HFFc6 (cell line): ENCODE measurements around the gene SORCS2. TPM values are rescaled to one million over a fixed set of nuclear protein-coding genes. Genes with fewer than 3 reads are reported as not detected.
"Not testable (repeated sequence)": the region's sequence is repeated elsewhere in the genome, so short reads cannot be mapped to it uniquely, and the experiment has no call there.

ENCODE experiments used
- DNase-seq: peaks from one replicate; pipeline ENCODE4 v3.0.0-alpha.2; 2018
- H3K27ac Mint-ChIP-seq: 2 replicates; pipeline ENCODE4 v1.8.0; 2020; ENCODE audit warnings: mild to moderate bottlenecking, mixed read lengths
- H3K27me3 Mint-ChIP-seq: 2 replicates; pipeline ENCODE4 v1.8.0; 2021; ENCODE audit warnings: mild to moderate bottlenecking, moderate library complexity, mixed read lengths; ENCODE audit not compliant: insufficient read depth
- H3K36me3 Mint-ChIP-seq: 2 replicates; pipeline ENCODE4 v1.8.0; 2021; ENCODE audit warnings: low read depth, mixed read lengths
- H3K4me1 Mint-ChIP-seq: 2 replicates; pipeline ENCODE4 v1.8.0; 2020; ENCODE audit warnings: low read depth, mixed read lengths
- H3K4me3 Mint-ChIP-seq: 2 replicates; pipeline ENCODE4 v1.8.0; 2020; ENCODE audit warnings: mild to moderate bottlenecking, moderate library complexity, mixed read lengths
- H3K9me3 Mint-ChIP-seq: 2 replicates; pipeline ENCODE4 v1.8.0; 2020; ENCODE audit warnings: mild to moderate bottlenecking, mixed read lengths
- total RNA-seq, 6 experiments: library from RNA; stranded (reverse); fragmentation: NEBNext Ultra II Directional; extraction: Animal tissue kit (Norgen Biotek cat#: 25700); gene quantifications; 2 replicates in 1 of 6; 3 replicates in 5 of 6; pipeline ENCODE4 v1.2.3, GENCODE V29; 2021
- TF ChIP-seq, protein P1 (sequence below): fragments of 200-600 bp; sonication (generic); IDR thresholded peaks from 2 replicates; pipeline ENCODE4 v1.5.0; 2021; ENCODE audit warnings: antibody characterized with exemption, mild to moderate bottlenecking

The SORCS2 gene
- total RNA-seq, 6 experiments from 2014 or later = 0.05 to 0.15 (median 0.12) TPM; not detected in 3

- Mint-ChIP-seq H3K4me1 (no peaks in the 10 kb centered on the region), H3K27ac (no peak overlapping the region), H3K36me3 (no peaks in the 10 kb centered on the region), H3K27me3 (peaks cover 22% of the 10 kb centered on the region), H3K4me3 (no peak overlapping the region), H3K9me3 (0 out of 2 replicates have a peak, but pooled peaks cover 2% of the 10 kb centered on the region)
- TF ChIP-seq, protein P1, sequence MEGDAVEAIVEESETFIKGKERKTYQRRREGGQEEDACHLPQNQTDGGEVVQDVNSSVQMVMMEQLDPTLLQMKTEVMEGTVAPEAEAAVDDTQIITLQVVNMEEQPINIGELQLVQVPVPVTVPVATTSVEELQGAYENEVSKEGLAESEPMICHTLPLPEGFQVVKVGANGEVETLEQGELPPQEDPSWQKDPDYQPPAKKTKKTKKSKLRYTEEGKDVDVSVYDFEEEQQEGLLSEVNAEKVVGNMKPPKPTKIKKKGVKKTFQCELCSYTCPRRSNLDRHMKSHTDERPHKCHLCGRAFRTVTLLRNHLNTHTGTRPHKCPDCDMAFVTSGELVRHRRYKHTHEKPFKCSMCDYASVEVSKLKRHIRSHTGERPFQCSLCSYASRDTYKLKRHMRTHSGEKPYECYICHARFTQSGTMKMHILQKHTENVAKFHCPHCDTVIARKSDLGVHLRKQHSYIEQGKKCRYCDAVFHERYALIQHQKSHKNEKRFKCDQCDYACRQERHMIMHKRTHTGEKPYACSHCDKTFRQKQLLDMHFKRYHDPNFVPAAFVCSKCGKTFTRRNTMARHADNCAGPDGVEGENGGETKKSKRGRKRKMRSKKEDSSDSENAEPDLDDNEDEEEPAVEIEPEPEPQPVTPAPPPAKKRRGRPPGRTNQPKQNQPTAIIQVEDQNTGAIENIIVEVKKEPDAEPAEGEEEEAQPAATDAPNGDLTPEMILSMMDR = no peak
- DNase-seq = no peak
Measured at GRCh38 chr4:7447236-7447635, 254.9 kb downstream of the SORCS2 start.

- TF ChIP-seq, protein P1 = no peak
- H3K27me3 Mint-ChIP-seq = peaks cover 21% of the 10 kb centered on the region
- H3K4me3 Mint-ChIP-seq = no peak overlapping the region
- H3K4me1 Mint-ChIP-seq = no peaks in the 10 kb centered on the region
- H3K36me3 Mint-ChIP-seq = no peaks in the 10 kb centered on the region
- no peak for DNase-seq
- H3K9me3 Mint-ChIP-seq = peaks cover 9% of the 10 kb centered on the region; the same call in 1 of the 2 replicates
- no peak overlapping the region for H3K27ac Mint-ChIP-seq
Measured at GRCh38 chr4:7448036-7448435, 255.7 kb downstream of the SORCS2 start.

DNA sequence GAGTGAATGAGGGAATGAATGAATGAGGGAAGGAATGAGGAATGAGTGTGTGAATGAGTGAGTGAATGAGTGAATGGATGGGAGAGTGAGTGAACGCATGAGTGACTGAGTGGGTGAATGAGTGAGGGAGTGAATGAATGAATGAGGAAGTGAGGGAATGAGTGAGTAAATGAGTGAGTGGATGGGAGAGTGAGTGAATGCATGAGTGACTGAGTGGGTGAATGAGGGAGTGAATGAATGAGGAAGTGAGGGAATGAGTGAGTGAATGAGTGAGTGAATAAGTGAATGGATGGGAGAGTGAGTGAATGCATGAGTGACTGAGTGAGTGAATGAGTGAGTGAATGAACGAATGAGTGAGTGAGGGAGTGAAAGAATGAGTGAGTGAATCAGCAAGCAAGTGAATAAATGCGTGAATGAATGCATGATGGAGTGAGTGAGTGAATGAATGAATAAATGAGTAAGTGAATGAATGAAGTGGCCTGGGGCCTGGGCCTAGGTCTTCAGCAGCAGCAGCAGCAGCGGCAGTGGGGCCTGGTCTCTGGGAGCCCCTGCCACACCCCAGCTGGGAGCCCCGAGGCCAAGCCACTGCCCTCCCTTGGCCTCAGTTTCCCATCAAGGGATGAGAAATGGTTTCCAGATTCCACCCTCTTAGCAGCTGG lies 258.6 kb downstream of the SORCS2 start:
- no peak overlapping the region for H3K27ac Mint-ChIP-seq
- DNase-seq = no peak
- H3K4me1 Mint-ChIP-seq = no peaks in the 10 kb centered on the region

DNA sequence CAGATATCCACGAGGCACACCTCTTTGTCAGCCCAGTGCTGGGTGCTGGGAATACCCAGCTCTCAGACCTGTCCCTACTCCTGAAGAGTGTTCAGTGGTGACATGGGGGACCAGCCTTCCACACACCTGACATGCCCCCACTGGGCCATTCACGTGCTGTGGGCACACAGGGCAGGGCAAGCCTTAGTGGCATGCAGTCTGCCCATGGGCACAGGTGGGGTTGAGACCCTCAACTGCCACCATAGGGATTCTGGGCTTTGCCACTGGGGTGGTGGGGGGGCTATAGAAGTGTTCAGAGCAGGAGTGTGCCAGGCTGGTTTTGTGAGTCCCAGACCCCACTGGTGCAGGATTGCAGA lies 259.1 kb downstream of the SORCS2 start:
- H3K27ac Mint-ChIP-seq = no peak overlapping the region
- peaks cover 9% of the 10 kb centered on the region; the same call in 1 of the 2 replicates for H3K9me3 Mint-ChIP-seq
- no peaks in the 10 kb centered on the region for H3K4me1 Mint-ChIP-seq
- no peak overlapping the region for H3K4me3 Mint-ChIP-seq
- H3K27me3 Mint-ChIP-seq = peaks cover 4% of the 10 kb centered on the region; the same call in 1 of the 2 replicates
- TF ChIP-seq, protein P1 = no peak
- H3K36me3 Mint-ChIP-seq = no peaks in the 10 kb centered on the region
- no peak for DNase-seq

More for the DNA sequence above, 258.6 kb downstream of the SORCS2 start:
- Mint-ChIP-seq H3K9me3 (peaks cover 9% of the 10 kb centered on the region; the same call in 1 of the 2 replicates), H3K36me3 (no peaks in the 10 kb centered on the region), H3K27me3 (peaks cover 9% of the 10 kb centered on the region), H3K4me3 (no peak overlapping the region)
- TF ChIP-seq, protein P1 = no peak

DNA sequence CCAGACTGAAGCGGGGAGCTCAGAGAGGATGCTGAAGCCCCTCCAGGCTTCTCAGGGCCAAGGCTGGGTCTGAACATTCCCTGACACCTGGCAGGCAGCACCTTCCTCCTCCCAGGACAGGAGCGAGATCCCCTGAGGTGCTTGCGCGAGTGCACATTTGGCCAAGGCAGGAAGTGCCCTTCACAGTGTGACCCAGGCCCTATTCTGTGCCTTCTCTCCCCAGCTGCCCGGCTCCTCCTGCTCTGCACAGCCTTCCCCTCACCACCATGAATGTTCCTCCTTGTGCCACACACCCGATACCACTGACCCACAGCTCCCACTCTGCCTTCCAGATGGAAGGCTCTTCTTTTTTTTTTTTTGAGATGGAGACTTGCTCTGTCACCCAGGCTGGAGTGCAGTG lies 259.5 kb downstream of the SORCS2 start:
- peaks cover 4% of the 10 kb centered on the region; the same call in 1 of the 2 replicates for H3K27me3 Mint-ChIP-seq
- no peak for DNase-seq
- H3K4me1 Mint-ChIP-seq = no peaks in the 10 kb centered on the region
- no peaks in the 10 kb centered on the region for H3K36me3 Mint-ChIP-seq
- peaks cover 9% of the 10 kb centered on the region; the same call in 1 of the 2 replicates for H3K9me3 Mint-ChIP-seq
- TF ChIP-seq, protein P1 = no peak
- H3K4me3 Mint-ChIP-seq = no peak overlapping the region
- H3K27ac Mint-ChIP-seq = no peak overlapping the region

GRCh38 chr4:7452802-7453201 lies 260.5 kb downstream of the SORCS2 start:
- H3K27ac Mint-ChIP-seq, H3K9me3 Mint-ChIP-seq, H3K4me1 Mint-ChIP-seq, H3K27me3 Mint-ChIP-seq, H3K36me3 Mint-ChIP-seq, H3K4me3 Mint-ChIP-seq, DNase-seq: not testable (repeated sequence)
